Measurements from ENCODE around the gene AOPEP. TPM values are rescaled to one million over a fixed set of nuclear protein-coding genes. Genes with fewer than 3 reads are reported as not detected.
"Not testable (repeated sequence)": the region's sequence is repeated elsewhere in the genome, so short reads cannot be mapped to it uniquely, and the experiment has no call there.

AOPEP gene
- total RNA-seq, 1 donor from 2014 or later: 92.3 TPM

DNA sequence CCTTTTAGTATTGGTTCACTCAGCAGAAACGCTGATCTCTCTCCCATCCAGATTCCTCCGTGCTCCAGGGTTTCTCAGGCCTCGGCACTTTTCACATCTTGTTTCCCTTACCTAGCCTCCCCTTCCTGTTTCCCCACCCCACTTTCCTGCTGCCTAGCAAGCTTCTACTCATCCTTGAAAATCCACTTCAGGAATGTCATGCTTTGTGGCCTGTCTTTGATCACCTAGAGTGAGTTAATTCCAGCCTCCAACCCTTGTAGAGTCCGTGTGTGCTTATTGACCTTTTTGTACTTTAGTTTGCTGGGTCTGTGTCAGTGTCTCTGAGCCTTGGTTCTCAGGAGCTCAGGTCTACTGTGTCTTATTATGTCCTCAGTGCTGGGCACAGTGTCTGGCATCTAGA is 116.6 kb downstream of the AOPEP start:
- TF ChIP-seq, protein P1, sequence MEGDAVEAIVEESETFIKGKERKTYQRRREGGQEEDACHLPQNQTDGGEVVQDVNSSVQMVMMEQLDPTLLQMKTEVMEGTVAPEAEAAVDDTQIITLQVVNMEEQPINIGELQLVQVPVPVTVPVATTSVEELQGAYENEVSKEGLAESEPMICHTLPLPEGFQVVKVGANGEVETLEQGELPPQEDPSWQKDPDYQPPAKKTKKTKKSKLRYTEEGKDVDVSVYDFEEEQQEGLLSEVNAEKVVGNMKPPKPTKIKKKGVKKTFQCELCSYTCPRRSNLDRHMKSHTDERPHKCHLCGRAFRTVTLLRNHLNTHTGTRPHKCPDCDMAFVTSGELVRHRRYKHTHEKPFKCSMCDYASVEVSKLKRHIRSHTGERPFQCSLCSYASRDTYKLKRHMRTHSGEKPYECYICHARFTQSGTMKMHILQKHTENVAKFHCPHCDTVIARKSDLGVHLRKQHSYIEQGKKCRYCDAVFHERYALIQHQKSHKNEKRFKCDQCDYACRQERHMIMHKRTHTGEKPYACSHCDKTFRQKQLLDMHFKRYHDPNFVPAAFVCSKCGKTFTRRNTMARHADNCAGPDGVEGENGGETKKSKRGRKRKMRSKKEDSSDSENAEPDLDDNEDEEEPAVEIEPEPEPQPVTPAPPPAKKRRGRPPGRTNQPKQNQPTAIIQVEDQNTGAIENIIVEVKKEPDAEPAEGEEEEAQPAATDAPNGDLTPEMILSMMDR (IDR thresholded peaks at IDR 0.05): no peak
- Mint-ChIP-seq H3K4me1 (ENCODE audit: low read depth) (peaks cover 41% of the 10 kb centered on the region), H3K27me3 (ENCODE audit: low read depth) (no peaks in the 10 kb centered on the region), H3K36me3 (ENCODE audit: low read depth) (peaks cover 20% of the 10 kb centered on the region), H3K4me3 (ENCODE audit: unreplicated experiment) (no peak overlapping the region), H3K27ac (ENCODE audit: unreplicated experiment) (no peak overlapping the region), H3K9me3 (ENCODE audit: low read depth) (peaks cover 14% of the 10 kb centered on the region)
- DNase-seq (ENCODE audit: low spot score): no peak

DNA sequence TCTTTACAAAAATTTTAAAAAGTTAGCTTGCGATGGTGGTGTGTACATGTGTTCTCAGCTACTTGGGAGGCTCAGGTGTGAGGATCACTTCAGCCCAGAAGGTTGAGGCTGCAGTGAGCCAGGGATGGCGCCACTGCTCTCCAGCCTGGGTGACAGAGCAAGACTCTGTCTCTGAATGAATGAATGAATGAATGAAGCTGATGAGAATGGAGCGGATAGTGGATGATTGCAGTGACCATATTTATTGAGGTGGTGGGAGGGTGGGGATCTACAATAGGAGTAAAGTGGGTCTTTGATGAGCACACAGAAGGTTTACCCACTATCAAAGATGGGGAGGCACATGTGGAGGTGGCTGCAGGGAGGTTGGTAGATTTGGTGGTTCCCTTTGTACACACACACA is 120.2 kb downstream of the AOPEP start:
- Mint-ChIP-seq H3K4me3 (ENCODE audit: unreplicated experiment) (no peak overlapping the region), H3K27me3 (ENCODE audit: low read depth) (no peaks in the 10 kb centered on the region), H3K9me3 (ENCODE audit: low read depth) (no peaks in the 10 kb centered on the region), H3K36me3 (ENCODE audit: low read depth) (peaks cover 11% of the 10 kb centered on the region), H3K27ac (ENCODE audit: unreplicated experiment) (peak overlapping the region; percentile 78), H3K4me1 (ENCODE audit: low read depth) (peaks cover 44% of the 10 kb centered on the region)
- no peak for DNase-seq (ENCODE audit: low spot score)
- TF ChIP-seq, protein P1 (IDR thresholded peaks at IDR 0.05): no peak

DNA sequence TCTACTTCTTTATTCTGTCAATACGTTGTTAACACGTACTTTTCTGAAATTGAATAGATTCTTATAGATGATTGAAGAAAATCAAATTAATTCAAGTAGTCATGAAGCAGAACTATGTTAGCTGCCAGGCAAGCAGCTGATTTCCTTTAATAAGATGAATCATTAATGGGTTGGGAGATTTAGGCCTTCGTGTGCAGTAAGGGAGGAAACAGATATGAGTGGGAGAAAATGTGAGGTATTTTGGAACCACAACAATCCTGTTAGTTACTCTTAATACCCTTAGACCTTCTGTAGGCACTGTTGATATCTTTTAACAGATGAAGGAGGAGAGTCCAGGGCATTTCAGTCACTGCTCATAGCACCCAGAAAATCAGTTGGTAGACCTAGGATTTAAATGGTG is 121.0 kb downstream of the AOPEP start:
- DNase-seq (ENCODE audit: low spot score): no peak

DNA sequence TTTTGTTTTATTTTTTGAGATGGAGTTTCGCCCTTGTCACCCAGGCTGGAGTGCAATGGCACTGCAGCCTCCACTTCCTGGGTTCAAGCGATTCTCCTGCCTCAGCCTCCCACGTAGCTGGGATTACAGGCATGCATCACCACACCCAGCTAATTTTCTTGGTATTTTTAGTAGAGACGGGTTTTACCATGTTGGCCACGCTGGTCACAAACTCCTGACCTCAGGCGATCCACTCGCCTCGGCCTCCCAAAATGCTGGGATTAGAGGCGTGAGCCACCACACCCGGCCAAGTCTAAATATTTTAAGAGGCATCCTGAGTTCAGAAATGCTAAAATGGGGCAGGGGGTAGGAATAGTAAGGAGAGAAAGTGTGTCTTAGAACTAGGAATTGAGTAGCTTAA is 122.3 kb downstream of the AOPEP start:
- not testable (repeated sequence) for H3K4me3 Mint-ChIP-seq (ENCODE audit: unreplicated experiment); H3K36me3 Mint-ChIP-seq (ENCODE audit: low read depth); H3K27me3 Mint-ChIP-seq (ENCODE audit: low read depth); DNase-seq (ENCODE audit: low spot score); H3K27ac Mint-ChIP-seq (ENCODE audit: unreplicated experiment); H3K9me3 Mint-ChIP-seq (ENCODE audit: low read depth)
- peaks cover 38% of the 10 kb centered on the region for H3K4me1 Mint-ChIP-seq (ENCODE audit: low read depth)

More for the DNA sequence above, 121.0 kb downstream of the AOPEP start:
- Mint-ChIP-seq H3K4me1 (ENCODE audit: low read depth) (peaks cover 49% of the 10 kb centered on the region), H3K9me3 (ENCODE audit: low read depth) (no peaks in the 10 kb centered on the region), H3K27me3 (ENCODE audit: low read depth) (no peaks in the 10 kb centered on the region), H3K27ac (ENCODE audit: unreplicated experiment) (peak overlapping the region; percentile 78), H3K36me3 (ENCODE audit: low read depth) (peaks cover 11% of the 10 kb centered on the region), H3K4me3 (ENCODE audit: unreplicated experiment) (no peak overlapping the region)
- TF ChIP-seq, protein P1 (IDR thresholded peaks at IDR 0.05): no peak

DNA sequence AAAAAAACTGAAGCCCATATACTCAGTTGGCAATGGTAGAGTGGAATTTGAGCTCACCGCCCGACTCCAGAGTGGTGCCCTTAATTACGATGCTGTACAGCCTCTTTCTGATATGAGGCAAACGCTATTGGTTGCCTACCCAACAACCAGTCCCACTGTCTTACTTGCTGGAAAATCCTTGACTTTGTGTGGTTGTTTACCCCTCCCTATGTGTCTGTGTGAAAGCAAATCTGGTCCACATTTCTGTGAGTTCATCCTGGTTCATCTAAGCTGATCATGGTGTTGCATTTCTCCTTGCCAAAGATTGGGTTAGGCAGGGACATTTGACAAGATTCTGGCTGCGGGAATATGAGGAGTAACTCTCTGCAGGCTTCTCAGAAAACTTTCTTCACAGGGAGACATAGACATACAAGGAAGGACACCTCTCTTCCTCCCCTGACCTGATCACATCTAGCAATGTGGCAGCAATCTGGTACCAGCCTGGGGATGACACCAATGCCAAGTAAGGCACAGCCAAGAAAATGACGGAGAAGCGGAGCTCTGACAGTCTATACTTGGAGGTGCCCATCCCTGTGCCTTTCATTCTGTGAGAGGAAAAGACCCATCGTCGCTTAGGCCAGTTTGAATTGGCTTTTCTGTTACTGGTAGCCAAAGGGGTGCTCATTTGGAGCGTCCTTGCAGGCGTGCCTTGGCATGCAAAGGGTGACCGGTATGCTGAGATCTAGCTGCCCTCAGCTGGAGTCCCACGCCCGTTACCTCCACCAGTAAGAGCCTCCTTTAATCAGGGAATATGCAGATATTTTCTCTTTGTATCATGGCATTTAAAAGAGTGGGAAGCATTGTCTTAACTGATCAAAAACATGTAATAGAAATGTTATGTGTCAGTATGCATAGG is 124.3 kb downstream of the AOPEP start:
- TF ChIP-seq, protein P1 (IDR thresholded peaks at IDR 0.05): no peak
- Mint-ChIP-seq H3K27me3 (ENCODE audit: low read depth) (no peaks in the 10 kb centered on the region), H3K4me1 (ENCODE audit: low read depth) (peaks cover 37% of the 10 kb centered on the region), H3K4me3 (ENCODE audit: unreplicated experiment) (no peak overlapping the region), H3K9me3 (ENCODE audit: low read depth) (no peaks in the 10 kb centered on the region), H3K27ac (ENCODE audit: unreplicated experiment) (no peak overlapping the region), H3K36me3 (ENCODE audit: low read depth) (peaks cover 6% of the 10 kb centered on the region)
- no peak for DNase-seq (ENCODE audit: low spot score)

DNA sequence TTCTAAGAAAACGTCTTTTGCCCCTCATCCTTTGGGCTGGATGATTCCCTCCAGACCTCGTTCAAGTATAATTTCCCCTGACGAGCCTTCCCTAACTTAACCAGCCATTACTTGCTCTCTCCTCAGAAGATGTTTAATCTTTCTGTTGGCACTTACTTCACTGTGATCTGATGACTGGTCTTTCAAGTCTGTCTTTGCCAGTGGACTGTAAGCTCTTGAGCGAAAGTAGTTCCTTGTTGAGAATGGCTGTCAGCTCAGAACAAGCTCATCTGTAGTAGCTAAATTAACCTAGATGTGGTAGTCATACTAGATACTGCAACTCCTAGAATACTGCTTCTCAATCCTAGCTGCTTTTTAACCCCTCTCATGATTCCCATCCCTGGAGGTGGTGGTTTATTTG is 125.0 kb downstream of the AOPEP start:
- peaks cover 2% of the 10 kb centered on the region for H3K36me3 Mint-ChIP-seq (ENCODE audit: low read depth)
- peaks cover 32% of the 10 kb centered on the region for H3K4me1 Mint-ChIP-seq (ENCODE audit: low read depth)
- H3K9me3 Mint-ChIP-seq (ENCODE audit: low read depth): no peaks in the 10 kb centered on the region
- no peaks in the 10 kb centered on the region for H3K27me3 Mint-ChIP-seq (ENCODE audit: low read depth)
- DNase-seq (ENCODE audit: low spot score): no peak
- no peak overlapping the region for H3K27ac Mint-ChIP-seq (ENCODE audit: unreplicated experiment)
- H3K4me3 Mint-ChIP-seq (ENCODE audit: unreplicated experiment): no peak overlapping the region
- TF ChIP-seq, protein P1 (IDR thresholded peaks at IDR 0.05): no peak
